Activated CD4-positive, alpha-beta T cell treated with anti-CD3 and anti-CD28 coated beads, Interleukin-2, amount 50 U/mL, for 4 hours (primary cell): ENCODE results near the gene PLS1.
"Not testable (repeated sequence)": the region's sequence is repeated elsewhere in the genome, so short reads cannot be mapped to it uniquely, and the experiment has no call there.

ENCODE experiments used
- DNase-seq, 2 experiments: peaks; one replicate each; pipeline ENCODE4 v3.0.0-alpha.2; 2020

PLS1 gene

GRCh38 chr3:142595951-142596725, at the start of gene PLS1:
TSS of gene PLS1 (plus strand) at chr3:142596393. CDS start at chr3:142664238, 67,845 bp downstream.
- DNase-seq: peak; percentile 73 to 77

DNA sequence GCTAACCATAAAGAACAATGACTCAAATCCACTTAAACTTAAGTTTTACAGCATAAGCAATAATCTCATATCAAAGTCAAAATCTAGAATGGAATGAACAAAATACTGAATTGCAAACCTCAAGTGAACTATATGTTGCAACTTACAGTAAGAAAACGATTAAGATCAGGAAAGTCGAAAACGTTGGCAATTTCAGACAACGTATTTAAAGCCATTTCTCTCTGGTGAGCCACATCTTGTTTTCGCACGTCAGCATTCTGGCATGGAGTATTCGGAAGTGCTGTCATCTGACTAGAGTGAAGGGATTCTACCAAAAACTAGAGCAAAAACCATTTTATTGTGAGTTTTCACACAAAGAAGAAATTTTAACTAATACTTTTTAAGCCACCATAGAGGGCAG, 46.2 kb upstream of the PLS1 start:
- DNase-seq: no peak

- DNase-seq: not testable (repeated sequence)
These were observed 43.6 kb upstream of the PLS1 start for GRCh38 chr3:142552579-142552978.

- DNase-seq: no peak
These were observed 42.5 kb upstream of the PLS1 start for GRCh38 chr3:142553741-142554140.

DNA sequence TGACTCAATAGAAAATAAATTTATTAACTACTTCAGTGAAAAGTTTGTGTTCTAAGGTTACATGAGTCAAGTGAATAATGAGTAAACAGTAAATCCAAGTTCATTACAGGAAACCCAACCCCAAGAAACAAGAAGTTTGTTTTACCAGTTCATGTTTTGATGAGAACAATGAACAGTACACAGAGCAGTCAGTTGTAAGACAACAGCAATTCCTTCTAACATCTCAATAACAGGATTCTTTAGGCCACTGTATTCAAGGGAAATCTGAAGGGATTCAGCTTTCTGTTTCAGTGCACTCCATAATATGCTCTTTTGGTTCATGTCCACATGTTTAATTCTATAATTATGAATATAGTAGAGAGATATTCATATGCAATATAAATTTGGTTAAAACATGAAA, 36.1 kb upstream of the PLS1 start:
- DNase-seq: no peak

DNA sequence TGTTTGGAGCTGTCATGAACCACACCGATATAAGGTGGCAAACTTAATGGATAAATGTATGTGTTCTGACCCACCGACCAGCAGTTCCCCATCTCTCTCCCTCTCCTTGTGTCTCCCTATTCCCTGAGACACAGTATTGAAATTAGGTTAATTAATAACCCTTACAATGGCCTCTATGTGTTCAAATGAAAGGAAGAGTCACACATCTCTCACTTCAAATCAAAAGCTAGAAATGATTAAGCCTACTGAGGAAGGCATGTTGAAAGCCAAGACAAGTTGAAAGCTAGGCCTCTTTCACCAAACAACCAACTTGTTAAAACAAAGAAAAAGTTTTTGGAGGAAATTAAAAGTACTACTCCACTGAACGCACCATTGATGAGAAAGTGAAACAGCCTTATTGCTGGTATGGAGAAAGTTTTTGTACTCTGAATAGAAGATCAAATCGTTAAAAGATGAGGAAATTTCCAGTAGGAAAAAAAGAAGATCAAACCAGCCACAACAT, 32.6 kb upstream of the PLS1 start:
- DNase-seq: no peak

GRCh38 chr3:142566096-142566495, 30.1 kb upstream of the PLS1 start:
- DNase-seq: no peak

- no peak for DNase-seq
These were observed 27.7 kb upstream of the PLS1 start for GRCh38 chr3:142568393-142569017.

GRCh38 chr3:142569422-142569821, 26.8 kb upstream of the PLS1 start:
- DNase-seq: not testable (repeated sequence)

DNA sequence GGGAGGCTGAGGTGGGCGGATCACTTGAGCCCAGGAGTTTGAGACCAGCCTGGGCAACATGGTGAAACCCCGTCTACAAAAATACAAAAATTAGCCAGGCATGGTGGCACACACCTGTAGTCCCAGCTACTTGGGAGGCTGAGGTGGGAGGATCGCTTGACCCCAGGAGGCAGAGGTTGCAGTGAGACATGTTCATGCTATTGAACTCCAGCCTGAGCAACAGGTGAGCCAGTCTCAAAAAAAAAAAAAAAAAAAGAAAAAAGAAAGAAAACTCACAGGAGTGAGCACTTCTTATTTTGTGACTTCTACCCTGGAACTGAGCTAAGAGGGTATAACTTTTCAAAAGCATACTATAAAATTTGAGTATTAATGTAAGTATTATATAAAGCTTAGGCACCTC, 22.0 kb upstream of the PLS1 start:
- DNase-seq: not testable (repeated sequence)

- DNase-seq: no peak
These were observed 21.5 kb upstream of the PLS1 start for GRCh38 chr3:142574665-142575064.

- no peak for DNase-seq
These were observed 19.4 kb upstream of the PLS1 start for GRCh38 chr3:142576792-142577191.

- no peak for DNase-seq
These were observed 18.4 kb upstream of the PLS1 start for GRCh38 chr3:142577696-142578328.

DNA sequence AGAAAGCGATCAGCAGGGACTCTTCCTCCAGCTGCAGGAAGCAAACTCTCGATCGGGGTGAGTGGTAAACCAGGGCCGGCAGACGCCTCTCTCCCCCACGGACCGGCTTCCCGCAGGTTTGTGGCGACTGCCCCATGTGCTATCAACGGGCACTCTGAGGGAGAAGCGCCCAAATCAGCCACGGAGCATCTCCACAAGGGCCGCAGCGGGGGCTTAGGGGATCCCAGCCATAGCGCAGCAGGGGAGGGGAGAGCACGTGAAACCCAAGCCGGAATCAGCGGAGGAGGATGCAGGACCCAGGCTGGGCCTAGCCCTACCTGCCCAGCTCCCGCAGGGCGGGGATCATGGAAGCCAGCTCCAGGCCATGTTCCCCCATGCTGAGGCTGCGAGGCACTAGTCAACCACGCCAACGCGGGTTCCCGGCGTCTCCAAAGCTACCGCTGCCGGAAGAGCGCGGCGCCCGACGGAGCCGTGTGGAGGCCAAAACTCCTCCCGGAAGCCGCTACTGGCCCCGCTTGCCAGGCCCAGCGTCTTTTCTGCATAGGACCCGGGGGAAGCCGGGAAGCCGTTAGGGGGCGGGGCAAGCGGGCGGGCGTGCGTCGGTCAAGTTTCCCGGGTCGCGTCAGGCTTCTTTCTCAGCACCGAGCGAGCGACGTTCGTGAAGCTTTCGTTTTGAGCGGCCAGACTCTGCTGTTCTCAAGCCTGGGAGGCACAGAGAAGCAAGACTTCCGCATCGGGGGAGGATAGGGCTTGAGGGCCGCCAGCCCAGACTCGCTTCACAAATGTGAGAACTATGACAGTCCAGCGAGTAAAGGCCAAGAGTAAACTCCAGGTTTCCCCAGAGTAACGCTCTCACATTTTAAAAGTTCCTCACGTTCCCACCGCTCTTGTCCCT, 17.6 kb upstream of the PLS1 start, which contains the start of gene ATR:
ATR (minus strand) TSS at position 405 of the 895 bp plus-strand sequence; CDS start at position 376, 29 bp downstream.
- peak; percentile 95 to 96 for DNase-seq

DNA sequence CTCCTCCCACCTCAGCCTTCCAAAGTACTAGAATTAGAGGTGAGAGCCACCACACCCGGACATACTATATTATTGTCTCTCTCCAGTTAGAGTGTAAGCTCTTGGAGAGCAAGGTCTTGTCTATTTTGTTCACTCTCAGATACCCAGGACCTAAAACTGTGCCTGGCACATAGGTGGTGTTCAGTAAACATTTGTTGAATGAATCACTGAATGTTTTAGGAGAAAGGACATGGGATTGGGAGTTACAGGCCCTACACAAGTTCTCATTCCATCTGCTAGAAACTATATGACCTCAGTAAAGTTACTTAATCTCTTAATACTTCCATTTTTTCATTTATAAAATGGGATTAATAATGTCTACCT, 16.2 kb upstream of the PLS1 start:
- DNase-seq: no peak

- not testable (repeated sequence) for DNase-seq
These were observed 15.1 kb upstream of the PLS1 start for GRCh38 chr3:142581070-142581469.

- no peak for DNase-seq
These were observed 9.3 kb upstream of the PLS1 start for GRCh38 chr3:142586803-142587406.

DNA sequence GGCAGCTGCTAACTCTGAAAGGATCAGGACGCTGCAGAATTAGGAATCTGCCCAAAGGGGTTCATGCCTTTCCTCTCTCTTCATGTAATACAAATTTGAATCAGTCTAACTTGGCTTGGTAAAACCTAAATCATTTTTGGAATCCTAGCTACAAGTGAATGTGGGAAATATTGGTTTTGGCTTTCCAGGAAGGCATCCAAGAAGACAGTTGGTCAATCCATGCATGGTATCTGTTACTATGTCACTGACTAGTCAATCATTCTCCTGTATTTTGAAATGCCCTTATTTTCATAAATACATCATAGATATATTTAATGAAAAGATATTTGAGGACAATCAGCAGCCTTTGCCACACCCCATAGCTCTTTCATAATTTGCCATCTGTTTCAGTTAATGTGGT, 7.5 kb upstream of the PLS1 start:
- no peak for DNase-seq

DNA sequence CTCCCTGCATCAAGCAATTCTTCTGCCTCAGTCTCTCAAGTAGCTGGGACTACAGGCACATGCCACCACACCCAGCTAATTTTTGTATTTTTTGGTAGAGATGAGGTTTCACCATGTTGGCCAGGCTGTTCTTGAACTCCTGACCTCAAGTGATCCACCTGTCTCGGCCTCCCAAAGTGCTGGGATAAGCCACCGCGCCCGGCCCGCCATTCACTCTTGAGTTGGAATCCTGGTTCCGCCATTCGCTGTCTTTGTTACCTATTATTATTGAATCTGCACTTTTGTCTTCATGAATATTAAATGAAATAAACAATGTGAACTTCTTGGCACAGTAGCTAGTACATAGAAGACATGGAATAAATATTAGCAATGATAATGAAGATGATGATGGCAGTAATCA, 3.9 kb upstream of the PLS1 start:
- not testable (repeated sequence) for DNase-seq

DNA sequence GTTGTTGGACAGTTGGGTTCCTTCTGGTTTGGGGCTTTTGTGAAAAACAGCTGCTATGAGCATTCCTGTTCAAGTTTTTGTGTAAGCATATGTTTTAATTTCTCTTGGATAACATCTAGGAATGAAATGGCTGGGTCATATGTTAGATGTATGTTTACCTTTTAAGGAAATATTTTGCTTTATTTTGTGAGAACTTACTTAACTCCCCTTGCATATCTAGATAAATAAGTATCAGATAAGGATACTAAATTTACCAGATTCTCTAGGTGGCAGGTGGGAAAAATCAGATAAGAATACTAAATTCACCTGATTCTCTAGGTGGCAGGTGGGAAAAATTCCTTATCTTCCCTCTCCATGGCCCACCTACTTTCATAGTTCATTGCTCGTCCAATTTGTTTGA, 1.1 kb upstream of the PLS1 start:
- DNase-seq: no peak

- no peak for DNase-seq
These were observed 627 bp upstream of the PLS1 start for GRCh38 chr3:142595581-142595950.

DNA sequence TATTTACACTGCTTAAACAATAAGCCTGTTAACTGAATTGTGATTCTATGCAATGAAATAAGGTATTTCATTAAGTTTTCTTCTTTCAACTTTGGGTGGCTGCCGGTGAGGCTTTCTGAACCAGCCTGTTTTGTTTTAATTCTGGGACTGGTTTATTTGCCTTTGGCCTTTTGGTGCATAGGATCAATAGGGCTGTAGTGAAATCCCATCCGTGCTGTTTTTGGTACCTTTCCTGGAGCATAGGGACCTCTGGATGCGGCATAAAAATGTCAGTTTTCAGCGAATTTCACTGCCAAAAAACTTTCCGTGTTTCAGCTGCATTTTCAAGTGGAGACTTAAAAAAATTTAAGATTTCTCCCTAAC, 514 bp downstream of the PLS1 start:
- DNase-seq: no peak
